ENCODE measurements around the gene AOPEP.

GRCh38 chr9:94960964-94961363 is 234.5 kb downstream of the AOPEP start:
- TF ChIP-seq CTCF (IDR thresholded peaks at IDR 0.05; ENCODE audit: low read depth, low read length) (no peak), EZH2phosphoT487 (IDR thresholded peaks at IDR 0.05; ENCODE audit: low read depth) (no peak)

Data from OCI-LY3 (cell line).